ENCODE measurements around the gene TAMALIN. TPM values are rescaled to one million over a fixed set of nuclear protein-coding genes. Genes with fewer than 3 reads are reported as not detected.
A peak's percentile ranks its signal among the peaks of the same experiment; 100 is the strongest.

Gene TAMALIN
- total RNA-seq, 4 donors from 2014 or later = 1.7 to 10.7 (median 3.6) TPM

- no peaks in the 10 kb centered on the region for H3K9me3 ChIP-seq
- peaks cover 0 to 42% (median 0%) of the 10 kb centered on the region in 3 donors for H3K36me3 ChIP-seq
- TF ChIP-seq POLR2A (IDR thresholded peaks at IDR 0.05) (no peak), CTCF (IDR thresholded peaks at IDR 0.05) (no peak)
- peaks cover 11 to 73% (median 18%) of the 10 kb centered on the region in 3 donors for H3K4me1 ChIP-seq
- peaks cover 0 to 20% (median 3%) of the 10 kb centered on the region in 4 donors for H3K27me3 ChIP-seq
- WGBS, 2 donors = 47 to 65% methylated on average over 4 to 8 of the region's 8 CpGs
- peak overlapping the region in 2 of 4 donors; percentile 76 to 90 for H3K4me3 ChIP-seq
- peak overlapping the region; percentile 79 to 96 (median 91) for H3K27ac ChIP-seq
- intact Hi-C loops (cut with DNase I) = no loop called here
- no peak for DNase-seq
Measured at GRCh38 chr12:52010692-52011601, 4.2 kb downstream of the TAMALIN start.

GRCh38 chr12:52011602-52012214, 5.0 kb downstream of the TAMALIN start:
- intact Hi-C loops (cut with DNase I) = no loop called here
- TF ChIP-seq POLR2A (IDR thresholded peaks at IDR 0.05) (no peak), CTCF (IDR thresholded peaks at IDR 0.05) (no peak)
- Histone ChIP-seq H3K36me3 (peaks cover 0 to 42% (median 0%) of the 10 kb centered on the region in 3 donors), H3K4me3 (no peak overlapping the region), H3K4me1 (peaks cover 8 to 70% (median 18%) of the 10 kb centered on the region in 3 donors), H3K9me3 (no peaks in the 10 kb centered on the region), H3K27ac (peak overlapping the region in 3 of 4 donors; percentile 90 to 96 (median 92)), H3K27me3 (peaks cover 0 to 12% (median 3%) of the 10 kb centered on the region in 4 donors)
- 89 to 91% methylated on average over 8 of the region's 8 CpGs for WGBS, 2 donors
- no peak for DNase-seq

- Histone ChIP-seq H3K36me3 (peaks cover 0 to 42% (median 0%) of the 10 kb centered on the region in 3 donors), H3K4me3 (no peak overlapping the region), H3K27me3 (no peaks in the 10 kb centered on the region), H3K4me1 (peaks cover 5 to 49% (median 9%) of the 10 kb centered on the region in 3 donors), H3K27ac (no peak overlapping the region), H3K9me3 (no peaks in the 10 kb centered on the region)
- WGBS, 2 donors = 74 to 91% methylated on average over 14 to 15 of the region's 16 CpGs
- TF ChIP-seq POLR2A (IDR thresholded peaks at IDR 0.05) (no peak), CTCF (IDR thresholded peaks at IDR 0.05) (no peak)
- no peak for DNase-seq
- intact Hi-C loops (cut with DNase I) = no loop called here
Measured at GRCh38 chr12:52013626-52014310, 7.0 kb downstream of the TAMALIN start.

- Histone ChIP-seq H3K36me3 (peaks cover 0 to 42% (median 0%) of the 10 kb centered on the region in 3 donors), H3K27ac (no peak overlapping the region), H3K4me3 (no peak overlapping the region), H3K4me1 (peaks cover 5 to 38% (median 9%) of the 10 kb centered on the region in 3 donors), H3K27me3 (peaks cover 0 to 2% (median 0%) of the 10 kb centered on the region in 4 donors), H3K9me3 (no peaks in the 10 kb centered on the region)
- 83 to 94% methylated on average over 7 to 9 of the region's 93 CpGs for WGBS, 2 donors
- TF ChIP-seq POLR2A (IDR thresholded peaks at IDR 0.05) (no peak), CTCF (IDR thresholded peaks at IDR 0.05) (no peak)
- no peak for DNase-seq
- intact Hi-C loops (cut with DNase I) = no loop called here
Measured at GRCh38 chr12:52014567-52015530, 8.1 kb downstream of the TAMALIN start.

Measured in esophagus squamous epithelium (tissue), 5 donors.